Bronchial epithelial cell (primary cell): Measurements from ENCODE around the gene GIMD1. TPM values are rescaled to one million over a fixed set of nuclear protein-coding genes. Genes with fewer than 3 reads are reported as not detected.

Experiments
- DNase-seq: peaks from one replicate; pipeline ENCODE4 v3.0.0-alpha.2; 2010; ENCODE audit warnings: low read depth
- FAIRE-seq: peaks from 2 replicates; lab custom pipeline; 2011; peaks lifted over from hg19 to GRCh38; lab: Jason Lieb, UNC
- H3K27me3 ChIP-seq: 2 replicates; pipeline ENCODE4 v1.5.1; 2011; ENCODE audit warnings: low read length; ENCODE audit not compliant: control insufficient read depth, insufficient read depth
- H3K36me3 ChIP-seq: 2 replicates; pipeline ENCODE4 v1.5.1; 2011; ENCODE audit warnings: low read length; ENCODE audit not compliant: control insufficient read depth, insufficient read depth
- H3K4me3 ChIP-seq: 2 replicates; pipeline ENCODE4 v1.5.1; 2011; ENCODE audit warnings: mild to moderate bottlenecking, low read depth, low read length, control low read depth
- CTCF ChIP-seq: IDR thresholded peaks from 2 replicates; pipeline ENCODE4 v1.5.1; 2011; ENCODE audit warnings: mild to moderate bottlenecking, moderate library complexity, low read length, control low read depth, inconsistent platforms; ENCODE audit not compliant: insufficient read depth, severe bottlenecking
- total RNA-seq: library from RNA; depleted of rRNA; stranded (reverse); fragments of >200 nt; gene quantifications from 2 replicates; pipeline ENCODE4 v1.2.1, GENCODE V29; 2014

The GIMD1 gene
- total RNA-seq, 1 donor from 2014 or later, result not detected

- FAIRE-seq (no peak), DNase-seq (peak; percentile 27)
- TF ChIP-seq CTCF, result no peak
- H3K4me3 ChIP-seq, result no peak overlapping the region
- no peaks in the 10 kb centered on the region for H3K27me3 ChIP-seq
- peaks cover 3% of the 10 kb centered on the region for H3K36me3 ChIP-seq
Measured at GRCh38 chr4:106344647-106344970, 24.0 kb downstream of the GIMD1 start.

- no peak for DNase-seq
- Histone ChIP-seq H3K27me3 (no peaks in the 10 kb centered on the region), H3K36me3 (peaks cover 3% of the 10 kb centered on the region), H3K4me3 (no peak overlapping the region)
- FAIRE-seq, result no peak
- no peak for TF ChIP-seq CTCF
Measured at GRCh38 chr4:106343865-106344646, 24.5 kb downstream of the GIMD1 start.

- FAIRE-seq, result no peak
Measured at GRCh38 chr4:106340774-106341173, 27.8 kb downstream of the GIMD1 start.

GRCh38 chr4:106339431-106339830 is 29.1 kb downstream of the GIMD1 start:
- FAIRE-seq (no peak), DNase-seq (no peak)
- Histone ChIP-seq H3K4me3 (no peak overlapping the region), H3K27me3 (no peaks in the 10 kb centered on the region), H3K36me3 (peaks cover 11% of the 10 kb centered on the region)
- TF ChIP-seq CTCF, result no peak

More at GRCh38 chr4:106340774-106341173, 27.8 kb downstream of the GIMD1 start:
- no peak for DNase-seq
- Histone ChIP-seq H3K4me3 (no peak overlapping the region), H3K27me3 (no peaks in the 10 kb centered on the region), H3K36me3 (peaks cover 11% of the 10 kb centered on the region)
- TF ChIP-seq CTCF, result no peak

- Histone ChIP-seq H3K27me3 (no peaks in the 10 kb centered on the region), H3K4me3 (no peak overlapping the region), H3K36me3 (peaks cover 11% of the 10 kb centered on the region)
- DNase-seq (no peak), FAIRE-seq (no peak)
- TF ChIP-seq CTCF, result no peak
Measured at GRCh38 chr4:106338671-106339070, 29.9 kb downstream of the GIMD1 start.

- no peak for DNase-seq
- Histone ChIP-seq H3K27me3 (no peaks in the 10 kb centered on the region), H3K36me3 (peaks cover 11% of the 10 kb centered on the region), H3K4me3 (no peak overlapping the region)
- TF ChIP-seq CTCF, result no peak
- no peak for FAIRE-seq
Measured at GRCh38 chr4:106337916-106338315, 30.7 kb downstream of the GIMD1 start.
